ENCODE results near the gene BBS7. TPM values are rescaled to one million over a fixed set of nuclear protein-coding genes. Genes with fewer than 3 reads are reported as not detected.

The BBS7 gene
- polyA plus RNA-seq, 1 of the 3 experiments (the other 2 are of a cell fraction): 24.3 TPM

- H3K4me1 ChIP-seq (ENCODE audit: control insufficient read depth in 1 of 2, insufficient read depth in 2 of 2, low read depth in 1 of 2, low read length in 1 of 2): peaks cover 12% of the 10 kb centered on the region in 2 experiments; a peak in 3 of 4 replicates
- no peak overlapping the region for H3K27ac ChIP-seq (ENCODE audit: low read depth in 2 of 2, low read length in 1 of 2)
- CTCF ChIA-PET: interaction anchor here (1.2 to 2.1 kb wide), 3 partner anchors 11 to 363 kb away, joined by 3 to 9 read pairs (median 3); no protein-coding TSS in a partner anchor
- peaks cover 38% of the 10 kb centered on the region for H3K79me2 ChIP-seq (ENCODE audit: insufficient read depth)
- POLR2A ChIA-PET: no interaction called here
- peak overlapping the region; percentile 32; the same call in 1 of the 2 replicates for H2AFZ ChIP-seq (ENCODE audit: low read depth)
- H3K36me3 ChIP-seq (replicated peaks in 1 of 2; ENCODE audit: control insufficient read depth in 1 of 2, insufficient read depth in 2 of 2, low read length in 1 of 2): peaks cover 34 to 37% of the 10 kb centered on the region in 2 experiments
- H3K9me3 ChIP-seq: no peaks in the 10 kb centered on the region; the same call in 1 of the 2 replicates
- H3K9ac ChIP-seq: no peak overlapping the region
- TF ChIP-seq RAD21 (IDR thresholded peaks at IDR 0.05; ENCODE audit: low read length): no peak
- TF ChIP-seq FOXM1 (IDR thresholded peaks at IDR 0.05; ENCODE audit: low read depth): no peak
- no peak for TF ChIP-seq YY1 (IDR thresholded peaks at IDR 0.05; ENCODE audit: low read depth)
- no peak for TF ChIP-seq MEF2A (IDR thresholded peaks at IDR 0.05; ENCODE audit: borderline replicate concordance, low read depth)
- no peak for TF ChIP-seq USF1 (IDR thresholded peaks at IDR 0.05; ENCODE audit: borderline replicate concordance, low read depth)
- no peak for TF ChIP-seq TEAD4 (IDR thresholded peaks at IDR 0.05; ENCODE audit: borderline replicate concordance, insufficient read depth)
- DNase-seq: no peak
- H3K4me2 ChIP-seq: no peak overlapping the region
- H3F3A ChIP-seq (replicated peaks; ENCODE audit: insufficient read depth): peaks cover 57% of the 10 kb centered on the region
- no peak overlapping the region for H3K4me3 ChIP-seq (ENCODE audit: low read depth in 2 of 2, low read length in 1 of 2)
- no peaks in the 10 kb centered on the region for H3K27me3 ChIP-seq (ENCODE audit: insufficient read depth)
- 50% methylated on average over 2 of the region's 2 CpGs for WGBS (ENCODE audit: low lambda C conversion rate)
- H4K20me1 ChIP-seq (ENCODE audit: insufficient read depth): no peaks in the 10 kb centered on the region; the same call in 1 of the 2 replicates
- H3K9me2 ChIP-seq: no peaks in the 10 kb centered on the region
Observed at GRCh38 chr4:121824950-121825349, 45.3 kb downstream of the BBS7 start.

DNA sequence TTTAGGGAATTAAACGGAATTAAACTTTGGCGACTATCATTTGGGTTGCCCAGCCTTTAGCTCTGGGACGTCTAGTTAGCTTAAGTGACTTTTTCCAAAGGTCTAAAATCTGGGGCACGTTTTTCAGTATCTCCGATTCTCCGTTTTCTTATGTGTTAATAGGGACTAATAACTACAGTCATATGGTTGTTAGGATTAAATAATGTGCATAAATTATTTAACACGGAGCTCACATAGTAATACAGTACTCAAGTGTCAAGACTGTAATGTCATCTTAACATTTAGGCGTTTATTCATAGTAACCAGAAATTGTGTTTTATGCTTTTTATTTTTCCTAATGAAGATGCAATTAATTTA lies 46.1 kb downstream of the BBS7 start:
- Histone ChIP-seq H3K27ac (ENCODE audit: low read depth in 2 of 2, low read length in 1 of 2) (peak overlapping the region; percentile 63 to 84), H3K27me3 (ENCODE audit: insufficient read depth) (no peaks in the 10 kb centered on the region), H4K20me1 (ENCODE audit: insufficient read depth) (no peaks in the 10 kb centered on the region; the same call in 1 of the 2 replicates), H3K4me1 (ENCODE audit: control insufficient read depth in 1 of 2, insufficient read depth in 2 of 2, low read depth in 1 of 2, low read length in 1 of 2) (peaks cover 12 to 18% of the 10 kb centered on the region in 2 experiments; a peak in 3 of 4 replicates), H3F3A (replicated peaks; ENCODE audit: insufficient read depth) (peaks cover 65% of the 10 kb centered on the region), H3K4me2 (peak overlapping the region; percentile 94), H3K9me2 (no peaks in the 10 kb centered on the region), H3K4me3 (ENCODE audit: low read depth in 2 of 2, low read length in 1 of 2) (peak overlapping the region; percentile 80 to 86), H3K9me3 (no peaks in the 10 kb centered on the region; the same call in 1 of the 2 replicates), H3K79me2 (ENCODE audit: insufficient read depth) (peaks cover 46% of the 10 kb centered on the region), H3K9ac (peak overlapping the region; percentile 84), H2AFZ (ENCODE audit: low read depth) (peak overlapping the region; percentile 77), H3K36me3 (replicated peaks in 1 of 2; ENCODE audit: control insufficient read depth in 1 of 2, insufficient read depth in 2 of 2, low read length in 1 of 2) (peaks cover 38 to 43% of the 10 kb centered on the region in 2 experiments)
- DNase-seq: no peak
- WGBS (ENCODE audit: low lambda C conversion rate): 14% methylated on average over 8 of the region's 8 CpGs
- ChIA-PET POLR2A (interaction anchor here (1.3 kb wide), 1 partner anchor 23 kb away, joined by 9 read pairs; the partner anchor contains the start of gene EXOSC9), CTCF (interaction anchor here (1.2 to 2.1 kb wide), 3 partner anchors 12 to 362 kb away, joined by 3 to 9 read pairs (median 3); no protein-coding TSS in a partner anchor)
- TF ChIP-seq USF1 (IDR thresholded peaks at IDR 0.05; ENCODE audit: borderline replicate concordance, low read depth) (no peak), FOSL2 (IDR thresholded peaks at IDR 0.05; ENCODE audit: borderline replicate concordance, low read depth) (no peak), GABPA (IDR thresholded peaks at IDR 0.05; ENCODE audit: low read depth) (no peak), TEAD4 (IDR thresholded peaks at IDR 0.05; ENCODE audit: borderline replicate concordance, insufficient read depth) (no peak), EP300 (IDR thresholded peaks at IDR 0.05; ENCODE audit: borderline replicate concordance in 1 of 2, low read depth in 1 of 2, low read length in 1 of 2) (no peak), YY1 (IDR thresholded peaks at IDR 0.05; ENCODE audit: low read depth) (no peak)
- TF ChIP-seq, protein P1, sequence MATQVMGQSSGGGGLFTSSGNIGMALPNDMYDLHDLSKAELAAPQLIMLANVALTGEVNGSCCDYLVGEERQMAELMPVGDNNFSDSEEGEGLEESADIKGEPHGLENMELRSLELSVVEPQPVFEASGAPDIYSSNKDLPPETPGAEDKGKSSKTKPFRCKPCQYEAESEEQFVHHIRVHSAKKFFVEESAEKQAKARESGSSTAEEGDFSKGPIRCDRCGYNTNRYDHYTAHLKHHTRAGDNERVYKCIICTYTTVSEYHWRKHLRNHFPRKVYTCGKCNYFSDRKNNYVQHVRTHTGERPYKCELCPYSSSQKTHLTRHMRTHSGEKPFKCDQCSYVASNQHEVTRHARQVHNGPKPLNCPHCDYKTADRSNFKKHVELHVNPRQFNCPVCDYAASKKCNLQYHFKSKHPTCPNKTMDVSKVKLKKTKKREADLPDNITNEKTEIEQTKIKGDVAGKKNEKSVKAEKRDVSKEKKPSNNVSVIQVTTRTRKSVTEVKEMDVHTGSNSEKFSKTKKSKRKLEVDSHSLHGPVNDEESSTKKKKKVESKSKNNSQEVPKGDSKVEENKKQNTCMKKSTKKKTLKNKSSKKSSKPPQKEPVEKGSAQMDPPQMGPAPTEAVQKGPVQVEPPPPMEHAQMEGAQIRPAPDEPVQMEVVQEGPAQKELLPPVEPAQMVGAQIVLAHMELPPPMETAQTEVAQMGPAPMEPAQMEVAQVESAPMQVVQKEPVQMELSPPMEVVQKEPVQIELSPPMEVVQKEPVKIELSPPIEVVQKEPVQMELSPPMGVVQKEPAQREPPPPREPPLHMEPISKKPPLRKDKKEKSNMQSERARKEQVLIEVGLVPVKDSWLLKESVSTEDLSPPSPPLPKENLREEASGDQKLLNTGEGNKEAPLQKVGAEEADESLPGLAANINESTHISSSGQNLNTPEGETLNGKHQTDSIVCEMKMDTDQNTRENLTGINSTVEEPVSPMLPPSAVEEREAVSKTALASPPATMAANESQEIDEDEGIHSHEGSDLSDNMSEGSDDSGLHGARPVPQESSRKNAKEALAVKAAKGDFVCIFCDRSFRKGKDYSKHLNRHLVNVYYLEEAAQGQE (IDR thresholded peaks at IDR 0.05; ENCODE audit: low read depth, low read length): no peak

All from SK-N-SH (cell line).